ENCODE results near the gene SMYD3.

The SMYD3 gene

DNA sequence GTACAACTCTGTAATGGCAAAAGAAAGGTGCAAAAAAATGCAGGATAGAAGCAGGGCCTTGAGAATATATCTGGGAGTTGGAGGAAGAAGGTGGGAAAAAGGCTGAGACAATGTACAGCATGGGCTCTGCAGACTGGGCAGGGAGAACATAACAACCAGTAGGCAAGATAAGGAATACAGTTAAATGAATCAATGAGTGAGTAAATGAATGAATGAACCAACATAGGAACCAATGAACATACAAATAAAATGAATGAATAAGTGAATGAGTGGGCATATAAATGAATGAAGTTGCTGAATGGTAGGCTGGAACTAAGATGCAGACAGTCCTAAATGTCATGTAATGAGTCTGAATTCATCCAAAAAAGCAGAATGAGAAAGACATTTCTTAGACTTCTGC, 370.6 kb downstream of the SMYD3 start:
- DNase-seq = no peak

DNA sequence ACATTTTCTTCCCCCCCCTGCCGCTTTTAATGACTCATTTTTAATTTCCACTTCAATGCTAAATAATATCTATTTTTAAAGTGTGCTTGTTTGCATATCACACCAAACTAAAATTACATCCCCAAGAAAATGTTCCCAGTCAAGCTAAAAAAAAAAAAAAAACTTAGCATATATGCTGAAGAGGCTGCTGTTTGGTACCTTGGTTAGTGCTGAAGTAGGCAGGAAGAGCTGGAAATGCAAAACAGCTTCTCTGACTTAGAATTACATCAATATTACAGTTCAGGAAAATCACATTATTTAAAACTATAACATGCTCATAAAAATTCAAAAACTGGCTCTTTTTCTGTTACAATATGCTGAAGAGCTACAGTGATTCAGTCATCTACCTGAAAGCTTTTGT, 372.3 kb downstream of the SMYD3 start:
- no peak for DNase-seq

DNA sequence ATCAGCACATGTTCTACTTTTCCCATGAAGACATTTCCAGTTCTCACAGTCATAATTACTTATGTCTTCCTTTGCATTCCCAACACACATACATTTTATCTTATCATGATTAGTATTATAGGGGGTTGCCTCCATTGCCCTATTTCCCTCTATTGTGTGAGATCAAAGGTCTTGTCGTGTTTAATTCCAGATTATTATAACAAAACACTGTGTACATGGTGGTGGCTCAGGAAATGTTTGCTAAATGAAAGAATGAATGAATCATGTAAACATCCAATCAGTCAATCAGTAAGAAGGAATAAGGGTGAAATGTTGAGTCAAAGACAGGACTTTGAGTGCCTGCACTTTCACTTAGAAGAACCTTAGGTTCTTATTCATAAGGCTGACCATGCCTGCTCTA, 376.0 kb downstream of the SMYD3 start:
- no peak for DNase-seq

DNA sequence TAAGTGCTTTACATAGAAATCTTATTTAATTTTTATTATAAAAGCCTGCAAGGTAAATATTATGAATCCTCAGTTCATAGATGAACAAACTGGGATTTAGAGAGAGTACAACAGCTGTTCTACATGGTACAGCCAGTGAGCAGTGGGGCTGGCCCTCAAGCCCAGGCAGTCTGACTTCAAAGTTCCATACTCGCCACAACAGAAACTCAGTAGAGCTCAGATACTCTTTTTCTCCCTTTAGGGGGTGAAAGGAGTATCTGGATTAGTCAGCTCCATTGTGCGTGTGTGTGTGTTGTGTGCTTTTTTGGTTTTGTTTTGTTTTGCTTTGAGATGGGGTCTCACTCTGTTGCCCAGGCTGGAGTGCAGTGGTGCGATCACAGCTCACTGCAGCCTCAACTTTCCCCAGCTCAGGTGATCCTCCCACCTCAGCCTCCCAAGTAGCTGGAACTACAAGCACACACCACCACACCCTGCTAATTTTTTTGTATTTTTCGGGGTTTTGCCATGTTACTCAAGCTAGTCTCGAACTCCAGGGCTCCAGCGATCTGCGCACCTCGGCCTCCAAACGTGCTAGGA, 378.5 kb downstream of the SMYD3 start:
- no peak for DNase-seq

DNA sequence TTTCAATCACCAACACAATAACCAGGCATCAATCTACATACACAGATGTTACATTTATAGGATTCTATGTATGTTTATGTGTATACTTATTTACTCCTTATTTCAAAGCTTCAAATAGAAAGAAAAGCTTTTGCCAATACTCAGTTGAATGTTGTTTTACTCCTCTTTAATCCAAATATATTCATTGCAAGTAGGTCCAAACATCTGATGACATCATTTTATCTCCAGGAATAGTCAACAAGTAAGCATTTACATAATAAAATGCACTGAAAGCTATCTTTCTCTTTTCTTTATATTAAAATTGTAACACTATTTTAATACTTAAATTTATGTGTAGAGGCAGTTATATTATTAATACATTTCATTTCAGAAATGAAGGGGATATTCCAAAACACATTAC, 380.5 kb downstream of the SMYD3 start:
- no peak for DNase-seq

DNA sequence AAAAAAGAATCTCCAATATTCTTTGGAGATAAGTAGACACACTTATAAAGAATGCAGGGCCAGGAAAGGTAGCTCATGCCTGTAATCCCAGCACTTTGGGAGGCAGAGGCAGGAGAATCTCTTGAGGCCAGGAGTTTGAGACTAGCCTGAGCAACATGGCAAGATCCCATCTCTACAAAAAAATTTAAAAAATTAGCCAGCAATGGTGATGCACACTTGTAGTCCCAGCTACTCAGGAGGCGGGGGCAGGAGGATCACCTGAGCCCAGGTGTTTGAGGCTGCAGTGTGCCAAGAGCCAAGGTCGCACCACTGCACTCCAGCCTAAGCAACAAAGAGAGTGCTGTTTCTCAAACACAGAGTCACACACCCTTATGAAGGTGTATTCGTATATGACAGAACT, 385.0 kb downstream of the SMYD3 start:
- no peak for DNase-seq

DNA sequence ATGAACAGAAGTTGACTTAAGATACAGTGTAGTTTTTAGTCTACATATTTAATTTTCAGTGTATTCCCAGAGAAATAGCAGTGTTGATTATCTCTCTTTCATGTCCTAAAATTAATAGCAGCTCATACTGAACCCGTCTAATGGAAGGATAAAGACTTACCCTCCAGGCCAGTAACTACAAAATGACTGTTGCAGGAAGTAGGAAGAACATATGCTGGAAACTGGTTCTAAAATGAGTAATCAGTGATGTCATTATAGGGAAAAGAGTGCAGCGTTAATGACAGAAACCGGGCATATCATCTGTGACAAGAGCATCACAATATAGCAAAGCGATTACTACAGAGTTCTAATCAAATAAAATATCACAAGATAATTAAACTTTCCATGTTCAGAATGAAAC, 385.5 kb downstream of the SMYD3 start:
- DNase-seq = no peak

DNA sequence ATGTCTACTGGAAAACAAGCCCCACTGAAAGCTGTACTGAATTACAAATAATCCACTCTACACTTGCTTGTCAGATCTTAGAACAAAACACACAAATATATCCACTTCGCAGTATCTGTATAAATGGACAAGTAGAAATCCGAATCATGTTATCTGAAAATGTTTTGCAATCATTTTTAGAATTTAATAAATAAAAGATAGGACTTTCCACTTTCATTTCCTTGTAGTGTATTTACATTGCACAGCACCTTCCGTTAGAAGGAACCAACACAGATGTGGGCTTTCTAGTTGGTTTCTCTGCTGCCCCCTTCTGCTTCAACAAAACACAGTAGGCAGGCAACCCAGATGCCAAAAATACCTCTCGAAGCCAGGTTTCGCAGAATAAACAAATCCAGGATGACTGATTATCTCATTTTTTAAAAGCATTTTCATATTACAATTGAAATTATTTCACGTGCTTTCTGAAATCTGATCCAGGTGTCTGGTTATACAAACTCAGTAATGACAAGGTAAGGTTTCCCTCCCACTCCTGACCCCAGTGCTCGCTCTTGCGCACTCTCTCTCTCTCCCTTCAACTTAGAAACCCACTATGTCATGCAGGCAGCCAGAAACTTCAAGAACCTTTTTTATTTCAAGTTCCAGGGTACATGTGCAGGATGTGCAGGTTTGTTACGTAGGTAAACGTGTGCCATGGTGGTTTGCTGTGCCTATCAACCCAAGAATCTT, 389.9 kb downstream of the SMYD3 start:
- no peak for DNase-seq

DNA sequence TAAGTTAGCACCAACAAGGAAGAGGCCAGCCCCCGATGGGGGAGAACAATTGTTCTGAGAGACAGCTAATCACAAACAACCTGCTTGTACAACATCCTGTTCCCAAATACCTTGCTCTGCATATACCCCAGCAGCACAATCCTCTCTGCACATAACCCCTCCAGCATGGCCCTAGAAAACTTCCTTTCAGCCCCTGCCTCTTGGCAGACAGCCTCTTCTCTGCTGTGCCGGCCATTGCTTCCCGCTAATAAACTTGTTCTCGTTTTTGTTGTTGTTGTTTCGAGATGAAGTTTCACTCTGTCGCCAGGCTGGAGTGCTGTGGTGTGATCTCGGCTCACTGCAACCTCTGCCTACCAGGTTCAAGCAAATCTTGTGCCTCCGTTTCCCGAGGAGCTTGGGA, 392.7 kb downstream of the SMYD3 start:
- no peak for DNase-seq

DNA sequence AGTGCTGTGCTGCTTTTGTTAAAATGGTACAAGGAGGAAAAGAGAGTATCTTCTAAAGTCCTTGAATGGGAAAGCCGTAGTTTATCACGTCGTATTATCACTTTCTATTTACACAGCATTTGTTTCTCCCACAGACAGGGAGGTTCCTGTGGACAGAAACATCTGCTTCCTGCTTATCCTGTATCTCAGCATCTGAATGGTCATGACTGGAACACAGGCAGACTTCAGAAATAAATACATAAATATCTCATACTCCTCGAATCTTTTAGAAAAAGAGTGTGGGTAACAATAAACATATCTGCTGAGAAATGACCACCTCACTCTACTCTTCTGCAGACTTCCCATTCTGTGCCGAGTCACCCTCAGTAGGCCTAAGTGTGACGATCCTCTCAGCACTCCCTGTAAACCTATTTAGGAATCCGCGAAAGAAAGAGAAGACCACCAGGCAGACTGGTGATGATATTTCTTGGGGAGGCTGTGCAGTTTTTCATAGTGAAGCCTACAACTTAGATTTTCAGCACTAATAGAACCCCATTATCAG, 393.5 kb downstream of the SMYD3 start:
- no peak for DNase-seq

DNA sequence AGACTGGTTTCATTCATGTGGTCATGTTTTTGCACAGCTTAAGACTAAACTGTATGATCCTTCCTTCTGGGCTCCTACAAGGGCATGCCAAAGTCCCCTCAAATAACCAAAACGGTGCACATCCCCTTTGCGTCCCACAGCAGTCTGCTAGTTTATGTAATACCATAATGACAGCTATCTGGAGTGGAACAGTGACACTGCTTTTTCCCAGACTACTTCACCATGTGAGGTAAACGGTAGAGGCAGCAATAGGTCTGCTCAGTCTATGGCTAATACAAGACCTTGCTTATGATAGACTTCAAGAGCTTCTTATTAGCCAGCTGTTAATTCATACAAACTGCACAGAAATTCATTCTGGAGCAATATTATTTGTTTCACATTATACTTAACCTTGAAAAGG, 395.5 kb downstream of the SMYD3 start:
- no peak for DNase-seq

DNA sequence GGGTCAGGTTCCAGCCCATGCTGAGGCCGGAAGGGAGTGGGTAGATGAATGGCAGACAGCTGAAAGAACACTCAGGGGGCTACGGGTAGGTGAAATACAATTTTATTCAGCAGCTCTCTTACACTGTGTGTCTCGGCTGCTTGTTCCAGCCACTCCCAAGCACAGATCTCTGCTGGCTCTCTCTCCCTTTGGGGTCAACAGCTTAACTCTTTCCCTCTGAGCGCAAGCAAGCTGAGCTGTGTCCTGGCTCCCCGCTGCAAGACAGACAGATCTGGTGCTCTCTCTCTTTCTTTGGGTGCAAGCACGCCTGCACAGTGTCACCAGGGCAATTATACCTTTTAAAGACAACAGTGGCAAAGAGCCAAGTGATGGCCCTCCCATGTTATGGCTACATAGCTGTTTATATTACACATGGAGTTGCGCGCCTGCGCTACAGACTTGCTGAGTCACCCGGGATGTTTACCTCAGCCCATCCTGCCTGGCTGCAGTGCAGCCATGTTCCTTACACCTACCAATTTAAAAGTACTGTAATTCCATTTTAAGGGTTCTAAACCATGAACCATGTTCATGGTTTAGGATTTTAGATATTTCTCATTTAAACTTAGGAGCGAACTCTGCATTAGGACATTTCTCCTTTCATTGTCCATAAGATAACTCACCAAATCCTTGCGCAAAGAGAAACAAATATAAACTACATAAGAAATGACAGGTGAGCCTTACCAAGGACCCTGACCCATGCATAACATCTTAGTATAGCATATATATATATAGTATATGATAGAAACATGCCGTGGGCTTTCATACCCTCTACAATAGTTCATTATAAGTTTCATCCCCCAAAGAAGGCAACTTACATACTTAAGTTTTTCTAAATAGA, 396.5 kb downstream of the SMYD3 start:
- DNase-seq = no peak

DNA sequence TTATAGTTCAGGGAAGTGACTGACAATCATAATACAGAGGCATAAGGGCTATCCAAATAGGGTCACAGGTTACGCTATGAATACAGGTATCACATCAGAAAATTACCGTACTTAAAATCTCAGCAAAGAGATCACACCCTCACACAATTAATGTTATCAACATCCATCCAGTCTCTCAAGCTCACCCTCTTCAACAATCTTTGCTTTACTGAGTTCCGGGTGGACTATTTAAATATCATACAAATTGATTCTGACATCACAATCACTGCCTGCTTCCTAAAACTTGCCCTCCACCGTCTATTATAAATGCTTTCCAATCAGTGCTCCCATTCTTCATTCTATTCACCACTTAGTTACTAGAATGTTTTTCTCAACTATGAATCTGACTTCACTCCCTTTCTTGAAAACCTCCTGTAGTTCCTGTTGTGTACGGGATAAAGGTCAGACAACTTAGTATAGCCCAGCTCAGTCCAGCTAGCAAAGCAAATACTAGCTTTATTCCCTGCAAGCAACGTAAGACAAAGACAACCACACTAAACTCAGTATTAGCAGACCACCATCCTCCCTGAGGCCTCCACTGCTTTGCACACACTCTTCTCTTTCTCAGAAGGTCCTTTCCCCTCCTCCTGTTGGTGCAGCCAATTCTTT, 398.7 kb downstream of the SMYD3 start:
- no peak for DNase-seq

DNA sequence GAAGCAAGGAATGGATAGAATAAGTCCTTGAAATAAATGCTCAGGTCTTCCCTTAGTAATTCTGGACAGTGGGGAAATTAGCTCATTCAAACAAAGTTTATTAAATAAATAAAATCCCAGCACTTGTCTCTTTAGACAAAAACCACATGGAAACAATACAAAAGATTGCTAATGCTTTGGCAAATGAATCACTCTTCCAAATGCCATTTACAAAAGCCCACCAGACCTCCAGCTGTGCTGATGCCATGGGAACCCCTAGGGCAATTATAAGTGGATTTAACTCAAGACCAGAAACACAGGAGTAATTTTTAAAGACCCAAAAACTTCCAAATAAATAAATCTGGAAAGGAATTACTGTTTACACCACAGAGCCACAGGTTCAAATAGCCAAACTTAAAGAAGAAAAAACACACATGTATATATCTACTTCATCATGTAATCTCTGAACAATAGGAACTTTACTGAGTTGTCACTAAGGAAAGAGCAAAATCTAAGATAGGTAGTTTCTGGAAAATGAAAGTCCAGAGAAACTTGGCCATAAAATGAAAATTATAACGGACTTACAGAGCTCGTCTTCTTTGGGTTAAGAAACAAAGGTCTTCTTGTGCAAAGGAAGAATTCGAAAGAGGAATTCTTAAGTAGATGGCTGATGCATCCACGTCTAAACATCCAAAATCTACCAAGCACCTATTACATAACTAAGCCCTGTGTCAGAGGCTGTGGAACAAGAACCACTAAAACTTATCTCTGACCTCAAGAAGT, 399.4 kb downstream of the SMYD3 start:
- no peak for DNase-seq

DNA sequence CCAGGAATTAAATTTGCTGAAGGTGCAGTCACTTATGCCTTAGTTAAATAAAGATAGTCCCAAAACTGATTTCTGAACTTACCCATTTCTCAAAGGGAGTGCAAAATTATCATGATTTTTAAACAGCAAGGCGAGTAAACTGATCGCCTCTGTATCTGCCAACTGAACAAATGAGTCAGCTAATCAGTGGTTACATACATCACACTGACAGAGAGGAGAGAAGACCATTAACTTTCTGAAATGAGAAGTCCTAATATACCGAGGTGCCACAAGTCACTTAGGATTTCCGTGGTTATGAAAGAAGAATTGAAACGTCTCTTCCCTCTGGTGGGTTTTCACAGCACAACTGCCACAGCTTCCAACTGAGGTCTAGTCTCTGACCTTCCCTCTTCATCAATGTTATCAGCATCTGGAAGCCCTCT, 400.7 kb downstream of the SMYD3 start:
- peak; percentile 91 for DNase-seq

DNA sequence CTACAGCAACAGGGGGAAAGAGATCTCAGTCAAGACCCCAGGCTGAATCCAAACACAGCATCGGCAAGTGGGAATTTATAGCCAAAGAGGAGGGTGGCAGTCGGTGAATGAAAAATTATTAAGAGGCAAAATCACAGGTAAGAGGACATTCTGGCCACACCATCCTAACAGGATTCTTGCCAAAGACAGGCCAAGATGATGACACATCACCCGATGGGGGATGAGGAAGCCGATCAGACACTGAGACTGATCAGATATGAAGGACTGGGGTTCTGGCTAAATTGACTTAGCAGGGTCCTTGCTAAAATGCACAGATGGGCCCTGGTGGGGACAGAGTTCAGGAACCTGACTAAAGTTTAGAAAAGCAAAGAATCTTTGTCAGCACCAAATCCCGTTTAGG, 402.2 kb downstream of the SMYD3 start:
- no peak for DNase-seq

DNA sequence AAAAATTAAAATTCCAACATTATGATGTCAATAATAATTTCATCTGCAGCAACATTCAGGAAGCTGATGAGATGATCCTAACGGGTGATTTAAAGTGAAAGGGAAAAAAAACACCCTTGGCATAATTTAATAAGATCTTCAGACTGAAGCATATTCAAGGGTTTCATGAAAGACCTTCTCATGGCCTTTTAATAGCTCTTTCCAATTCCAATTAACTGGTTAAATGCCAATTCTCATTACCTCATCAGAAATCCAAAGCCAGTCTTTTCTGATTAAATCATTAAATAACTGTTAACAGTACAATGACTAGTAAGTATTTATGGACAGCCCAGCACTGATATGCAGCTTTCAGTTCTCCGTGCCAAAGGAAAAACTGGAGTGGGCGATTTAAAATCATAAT, 407.5 kb downstream of the SMYD3 start:
- DNase-seq = no peak

DNA sequence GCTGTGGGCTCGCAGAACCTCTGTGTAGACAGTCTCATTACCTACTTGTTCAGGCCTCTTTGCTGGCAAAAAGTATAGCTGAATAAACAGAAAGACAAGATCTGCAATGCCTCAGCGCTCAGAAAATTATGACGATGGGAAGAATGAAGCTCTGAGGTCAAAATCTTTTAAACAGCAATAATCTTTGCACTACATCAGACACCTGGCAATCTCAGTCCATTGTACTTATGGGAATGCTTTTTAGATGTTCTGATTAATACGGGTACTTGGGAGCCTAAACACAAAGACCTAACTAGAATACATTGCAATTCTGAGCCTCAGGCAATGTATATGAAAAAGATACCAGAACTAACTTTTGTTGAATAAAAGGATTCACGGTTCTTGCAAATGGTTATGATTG, 410.7 kb downstream of the SMYD3 start:
- no peak for DNase-seq

DNA sequence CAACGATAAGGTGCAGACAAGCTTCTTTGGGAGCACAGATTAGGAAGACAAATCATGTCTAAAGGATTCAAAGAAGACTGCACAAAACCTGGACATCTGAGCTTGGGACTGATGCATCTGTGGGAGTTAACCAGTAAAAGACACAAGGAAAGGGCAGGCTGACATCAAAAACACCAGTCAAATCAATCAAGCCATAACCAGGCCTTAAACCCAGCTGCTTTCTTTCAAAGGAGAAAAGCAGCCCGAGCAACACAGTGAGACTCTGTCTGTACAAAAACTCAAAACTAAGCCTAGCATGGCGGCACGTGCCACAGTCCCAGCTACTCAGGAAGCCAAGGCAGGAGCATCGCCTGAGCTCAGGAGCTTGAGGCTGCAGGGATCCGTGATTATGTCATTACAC, 411.6 kb downstream of the SMYD3 start:
- DNase-seq = no peak

DNA sequence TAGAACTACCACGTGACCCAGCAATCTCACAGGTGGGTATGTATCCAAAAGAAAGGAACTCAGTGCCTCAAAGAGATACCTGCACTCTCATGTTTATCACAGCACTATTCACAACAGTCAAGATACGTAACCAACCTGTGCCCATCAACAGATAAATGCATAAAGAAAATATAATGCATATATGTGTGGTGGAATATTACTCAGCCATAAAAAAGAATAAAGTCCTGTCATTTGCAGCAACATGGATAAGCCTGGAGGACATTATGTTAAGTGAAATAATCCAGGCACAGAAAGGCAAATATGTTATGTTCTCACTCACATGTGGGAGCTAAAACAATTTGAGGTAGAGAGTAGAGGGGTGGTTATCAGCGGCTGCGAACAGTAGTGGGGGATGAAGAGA, 413.8 kb downstream of the SMYD3 start:
- no peak for DNase-seq

DNA sequence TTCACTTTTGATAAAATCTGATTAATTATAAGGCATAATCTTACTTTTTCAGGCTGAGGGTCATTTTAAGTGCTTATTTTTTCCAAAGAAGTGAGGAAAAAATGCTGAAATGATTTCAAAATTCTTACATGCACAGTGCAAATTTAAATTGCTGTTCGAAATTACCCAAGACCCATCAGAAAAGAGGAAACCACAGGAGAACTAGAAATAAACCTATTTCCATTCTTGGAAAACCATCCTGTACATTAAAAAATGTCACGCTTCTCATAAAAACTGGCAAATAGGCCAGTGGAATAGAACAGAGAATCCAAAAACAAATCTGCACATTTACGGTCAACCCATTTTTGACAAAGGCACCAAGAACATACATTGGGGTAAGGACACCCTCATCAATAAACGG, 414.9 kb downstream of the SMYD3 start:
- DNase-seq = no peak

DNA sequence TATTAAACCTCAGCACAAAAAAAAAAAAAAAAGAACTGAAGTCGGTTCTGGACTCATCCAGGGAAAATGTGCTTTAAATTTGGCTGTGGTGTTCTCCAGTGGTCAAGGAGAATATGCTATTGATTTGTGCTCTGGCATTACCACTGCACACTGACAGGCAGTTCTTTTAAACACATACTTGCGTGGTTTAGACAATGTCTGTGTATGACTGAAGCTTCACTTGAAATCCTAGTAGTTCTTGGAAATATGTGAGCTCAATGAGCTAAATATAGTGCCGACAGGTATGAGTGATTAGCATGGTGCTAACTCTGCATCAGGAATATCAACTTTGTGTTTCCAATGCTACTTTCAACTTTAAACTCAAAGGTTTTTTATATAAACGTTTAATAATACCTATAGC, 415.6 kb downstream of the SMYD3 start:
- no peak for DNase-seq

DNA sequence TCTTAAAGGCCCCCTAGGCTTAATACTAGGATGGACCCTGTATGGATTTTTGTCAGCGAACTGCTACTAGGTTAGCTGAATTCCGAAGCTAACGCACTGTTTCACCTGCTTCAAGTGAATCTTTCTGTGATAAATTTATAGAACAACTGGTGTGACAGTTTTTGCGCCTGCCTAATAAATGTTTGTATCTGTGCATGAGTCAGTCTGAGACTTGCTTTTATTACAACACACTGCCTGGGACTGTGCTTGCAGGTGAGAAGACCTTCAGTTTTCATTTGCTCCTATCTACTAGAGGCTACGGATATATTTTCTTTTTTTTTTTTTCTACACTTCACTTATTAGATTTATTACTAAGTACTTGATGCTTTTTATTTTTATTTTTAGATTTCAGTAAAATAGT, 420.9 kb downstream of the SMYD3 start:
- DNase-seq = no peak
